HEK293T (cell line): ENCODE measurements around the gene PTPRD.

Source experiments
- CTCF ChIA-PET: fragments of 350-600 bp; formaldehyde crosslinking; extraction: SDS; loops from one replicate; lab custom pipeline; 2021; ENCODE audit warnings: antibody characterized with exemption, inconsistent platforms; lab: Yijun Ruan, JAX
- POLR2A ChIA-PET: fragments of 350-600 bp; formaldehyde crosslinking; extraction: SDS; loops from one replicate; lab custom pipeline; 2020; ENCODE audit warnings: antibody characterized with exemption, inconsistent platforms; lab: Yijun Ruan, JAX
- DNase-seq: peaks from one replicate; pipeline ENCODE4 v3.0.0; 2012; ENCODE audit warnings: mixed read lengths; ENCODE audit errors: extremely low spot score
- ARNT ChIP-seq: fragments of 450-650 bp; IDR thresholded peaks from 2 replicates; pipeline ENCODE4 v1.6.1; 2017; ENCODE audit warnings: mild to moderate bottlenecking
- BHLHE40 ChIP-seq: fragments of 450-650 bp; IDR thresholded peaks from 2 replicates; pipeline ENCODE4 v1.6.1; 2016; ENCODE audit warnings: mild to moderate bottlenecking, moderate library complexity, borderline replicate concordance
- CTBP1 ChIP-seq: fragments of 450-650 bp; IDR thresholded peaks from 2 replicates; pipeline ENCODE4 v1.6.1; 2016; ENCODE audit warnings: borderline replicate concordance
- ELF4 ChIP-seq: fragments of 450-650 bp; IDR thresholded peaks from 2 replicates; pipeline ENCODE4 v1.6.1; 2017; ENCODE audit warnings: antibody characterized with exemption
- FOXA1 ChIP-seq: fragments of 450-650 bp; IDR thresholded peaks from 2 replicates; pipeline ENCODE4 v1.6.1; 2016; ENCODE audit warnings: mild to moderate bottlenecking
- FOXK2 ChIP-seq: fragments of 450-650 bp; IDR thresholded peaks from 2 replicates; pipeline ENCODE4 v1.6.1; 2016; ENCODE audit warnings: mild to moderate bottlenecking
- FOXM1 ChIP-seq: fragments of 450-650 bp; IDR thresholded peaks from 2 replicates; pipeline ENCODE4 v1.6.1; 2017; ENCODE audit warnings: mild to moderate bottlenecking, borderline replicate concordance
- HDGF ChIP-seq: fragments of 450-650 bp; IDR thresholded peaks from 2 replicates; pipeline ENCODE4 v1.6.1; 2017; ENCODE audit warnings: antibody characterized with exemption, borderline replicate concordance
- L3MBTL2 ChIP-seq: fragments of 450-650 bp; conservative IDR thresholded peaks from 2 replicates; pipeline ENCODE4 v1.6.1; 2016; ENCODE audit warnings: mild to moderate bottlenecking
- LEF1 ChIP-seq: fragments of 450-650 bp; IDR thresholded peaks from 2 replicates; pipeline ENCODE4 v1.6.1; 2017; ENCODE audit warnings: mild to moderate bottlenecking, borderline replicate concordance
- NFRKB ChIP-seq: fragments of 450-650 bp; IDR thresholded peaks from 2 replicates; pipeline ENCODE4 v1.6.1; 2016; ENCODE audit warnings: mild to moderate bottlenecking, moderate library complexity
- PKNOX1 ChIP-seq: fragments of 450-650 bp; IDR thresholded peaks from 2 replicates; pipeline ENCODE4 v1.6.1; 2016
- SP1 ChIP-seq: fragments of 450-650 bp; IDR thresholded peaks from 2 replicates; pipeline ENCODE4 v1.6.1; 2017
- SUZ12 ChIP-seq: fragments of 450-650 bp; IDR thresholded peaks from 2 replicates; pipeline ENCODE4 v1.6.1; 2016; ENCODE audit warnings: mild to moderate bottlenecking
- TARDBP ChIP-seq: fragments of 450-650 bp; IDR thresholded peaks from 2 replicates; pipeline ENCODE4 v1.6.1; 2016
- ZNF384 ChIP-seq: fragments of 450-650 bp; IDR thresholded peaks from 2 replicates; pipeline ENCODE4 v1.6.1; 2016

PTPRD gene

DNA sequence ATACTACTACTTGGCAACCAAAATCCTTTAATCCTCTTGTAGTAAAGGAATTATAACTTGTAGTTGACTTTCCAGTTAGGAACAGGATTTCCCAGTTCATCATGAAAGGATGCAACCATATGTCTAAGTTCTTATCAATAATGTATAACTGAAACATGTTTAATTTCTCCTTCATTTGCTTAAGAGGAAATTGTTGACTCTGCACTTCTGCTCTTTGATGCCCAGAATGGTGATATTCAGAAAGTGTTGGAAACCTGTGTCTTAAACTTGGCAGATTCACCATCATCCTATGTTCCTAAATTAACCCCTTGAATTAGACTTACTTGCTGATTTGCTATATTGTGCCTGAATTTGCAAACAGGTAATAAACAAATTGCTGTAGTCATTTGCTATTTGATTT is 201.5 kb downstream of the PTPRD start:
- DNase-seq = no peak
- ChIA-PET CTCF (no interaction called here), POLR2A (no interaction called here)
- TF ChIP-seq TARDBP (no peak), L3MBTL2 (no peak), PKNOX1 (no peak), CTBP1 (no peak), LEF1 (no peak), BHLHE40 (no peak), ZNF384 (no peak), NFRKB (no peak), FOXK2 (no peak), FOXM1 (no peak), SUZ12 (no peak), ARNT (no peak), HDGF (no peak), ELF4 (no peak), FOXA1 (no peak), SP1 (no peak)

GRCh38 chr9:10403283-10403682 is 209.5 kb downstream of the PTPRD start:
- CTCF ChIA-PET = no interaction called here
- no peak for TF ChIP-seq ELF4
- no peak for TF ChIP-seq SP1
- TF ChIP-seq PKNOX1 = no peak
- TF ChIP-seq L3MBTL2 = no peak
- TF ChIP-seq SUZ12 = no peak
- no peak for TF ChIP-seq ZNF384
- TF ChIP-seq HDGF = no peak
- TF ChIP-seq LEF1 = no peak
- TF ChIP-seq CTBP1 = no peak
- no peak for TF ChIP-seq ARNT
- no peak for TF ChIP-seq BHLHE40
- no peak for TF ChIP-seq FOXA1
- no peak for TF ChIP-seq TARDBP
- TF ChIP-seq NFRKB = no peak
- TF ChIP-seq FOXM1 = no peak
- TF ChIP-seq FOXK2 = no peak
- POLR2A ChIA-PET = no interaction called here
- DNase-seq = no peak

GRCh38 chr9:10396615-10397014 is 216.2 kb downstream of the PTPRD start:
- ChIA-PET POLR2A (no interaction called here), CTCF (no interaction called here)
- TF ChIP-seq CTBP1 (no peak), L3MBTL2 (no peak), PKNOX1 (no peak), FOXA1 (no peak)
- DNase-seq = no peak

DNA sequence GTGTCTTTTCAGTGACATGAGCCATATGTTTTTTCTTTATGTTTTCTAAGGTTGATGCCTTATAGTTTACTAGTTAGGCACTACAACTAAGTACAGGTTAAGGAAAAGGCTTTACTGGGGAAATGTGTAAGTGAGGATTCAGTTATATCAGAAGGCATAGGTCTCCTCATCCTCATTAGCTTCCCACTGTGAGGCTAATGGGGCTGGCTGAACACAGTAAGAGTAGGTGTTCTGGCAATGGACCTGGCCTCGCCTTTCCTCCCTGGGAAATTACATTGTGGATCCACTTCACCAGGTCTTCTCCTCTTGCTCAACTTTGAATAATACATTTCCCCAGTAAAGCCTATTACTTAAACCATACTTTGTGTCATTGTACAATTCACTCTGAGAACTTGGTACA is 225.5 kb downstream of the PTPRD start:
- no peak for DNase-seq
- ChIA-PET POLR2A (no interaction called here), CTCF (no interaction called here)
- TF ChIP-seq BHLHE40 = no peak
- no peak for TF ChIP-seq NFRKB
- TF ChIP-seq SP1 = no peak
- TF ChIP-seq ELF4 = no peak
- no peak for TF ChIP-seq HDGF
- TF ChIP-seq FOXK2 = no peak
- TF ChIP-seq FOXM1 = no peak
- TF ChIP-seq L3MBTL2 = no peak
- TF ChIP-seq SUZ12 = no peak
- no peak for TF ChIP-seq PKNOX1
- TF ChIP-seq TARDBP = no peak

DNA sequence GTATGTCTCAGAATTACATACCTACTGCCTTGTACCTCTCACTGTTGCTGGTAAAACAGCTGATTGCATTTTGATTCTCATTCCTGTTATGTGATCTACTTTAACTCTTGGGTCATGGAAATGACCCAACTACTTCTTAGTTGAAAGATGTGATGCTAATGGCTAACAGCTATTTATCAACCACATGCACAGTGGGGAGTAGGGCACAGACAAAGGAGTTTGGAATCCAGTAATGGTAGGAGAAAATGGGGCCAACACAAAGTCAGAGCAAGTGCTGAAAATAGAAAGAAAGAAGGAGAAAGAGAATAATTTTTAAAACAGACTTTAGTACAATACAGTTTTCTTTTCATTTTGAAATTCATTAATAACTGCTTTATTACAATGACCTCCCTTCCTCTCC is 241.0 kb downstream of the PTPRD start:
- DNase-seq = no peak
- TF ChIP-seq ZNF384 = no peak
- no peak for TF ChIP-seq ARNT
- TF ChIP-seq L3MBTL2 = no peak
- no peak for TF ChIP-seq SP1
- TF ChIP-seq NFRKB = no peak
- no peak for TF ChIP-seq SUZ12
- TF ChIP-seq HDGF = no peak
- TF ChIP-seq CTBP1 = no peak
- TF ChIP-seq PKNOX1 = no peak
- no peak for TF ChIP-seq BHLHE40
- CTCF ChIA-PET = no interaction called here
- POLR2A ChIA-PET = no interaction called here
